Neural crest cell (in vitro differentiated cells): ENCODE measurements around the gene COL15A1. TPM values are rescaled to one million over a fixed set of nuclear protein-coding genes. Genes with fewer than 3 reads are reported as not detected.

Source experiments
- DNase-seq: peaks from one replicate; pipeline ENCODE4 v3.0.0; 2021; ENCODE audit warnings: low read depth, mixed read lengths, low spot score
- H3K27ac Mint-ChIP-seq: one replicate; pipeline ENCODE4 v1.8.0; 2021; ENCODE audit warnings: mild to moderate bottlenecking, mixed read lengths; ENCODE audit not compliant: unreplicated experiment
- H3K27me3 Mint-ChIP-seq: 2 replicates; pipeline ENCODE4 v1.8.0; 2021; ENCODE audit warnings: low read depth, mild to moderate bottlenecking, mixed read lengths
- H3K36me3 Mint-ChIP-seq: 2 replicates; pipeline ENCODE4 v1.8.0; 2021; ENCODE audit warnings: low read depth, mild to moderate bottlenecking, mixed read lengths
- H3K4me1 Mint-ChIP-seq: 2 replicates; pipeline ENCODE4 v1.8.0; 2021; ENCODE audit warnings: mixed read lengths
- H3K4me3 Mint-ChIP-seq: one replicate; pipeline ENCODE4 v1.8.0; 2021; ENCODE audit warnings: mild to moderate bottlenecking, mixed read lengths
- H3K9me3 Mint-ChIP-seq: 2 replicates; pipeline ENCODE4 v1.8.0; 2021; ENCODE audit warnings: mixed read lengths
- CTCF ChIP-seq: fragments of 200-600 bp; sonication (generic); conservative IDR thresholded peaks from 2 replicates; pipeline ENCODE4 v1.5.0; 2021; ENCODE audit warnings: antibody characterized with exemption, mild to moderate bottlenecking
- total RNA-seq: library from RNA; stranded (reverse); gene quantifications from 2 replicates; pipeline ENCODE4 v1.2.1, GENCODE V29; 2021

Gene COL15A1
- total RNA-seq, 1 donor from 2014 or later = 0.33 TPM

DNA sequence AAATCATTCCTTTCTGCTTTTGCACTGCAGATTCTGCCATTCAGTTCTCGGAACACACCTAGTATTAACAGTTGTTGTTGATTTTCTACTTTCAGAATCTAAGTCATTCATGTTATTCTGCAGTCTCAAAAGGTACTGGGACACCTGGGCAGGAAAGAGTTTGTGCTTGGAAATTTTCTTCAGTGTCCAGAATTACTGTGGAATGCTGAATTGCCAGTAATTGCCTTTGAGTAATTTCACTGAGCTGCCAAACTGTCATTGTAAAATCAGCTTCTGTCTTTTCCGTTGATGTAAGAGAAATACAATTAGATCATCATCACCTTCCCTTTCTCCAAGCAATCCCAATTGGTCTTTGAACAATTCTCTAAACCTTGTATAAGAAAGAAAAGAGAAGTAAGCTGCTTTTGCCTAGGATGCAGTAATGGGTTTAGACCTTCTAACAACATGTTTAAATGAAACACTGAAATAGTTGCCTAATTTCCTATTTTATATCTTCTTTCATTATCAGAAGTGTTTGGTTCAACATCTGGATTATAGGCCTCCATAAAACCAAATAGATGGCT, 85.5 kb downstream of the COL15A1 start:
- peaks cover 11% of the 10 kb centered on the region for H3K27me3 Mint-ChIP-seq
- DNase-seq = no peak
- H3K9me3 Mint-ChIP-seq = no peaks in the 10 kb centered on the region
- no peak overlapping the region for H3K27ac Mint-ChIP-seq
- no peak overlapping the region for H3K4me3 Mint-ChIP-seq
- no peaks in the 10 kb centered on the region for H3K4me1 Mint-ChIP-seq
- no peak for TF ChIP-seq CTCF
- H3K36me3 Mint-ChIP-seq = no peaks in the 10 kb centered on the region

GRCh38 chr9:99030092-99030511, 86.4 kb downstream of the COL15A1 start:
- TF ChIP-seq CTCF = no peak
- H3K4me3 Mint-ChIP-seq = no peak overlapping the region
- no peaks in the 10 kb centered on the region for H3K9me3 Mint-ChIP-seq
- no peak for DNase-seq
- peaks cover 13% of the 10 kb centered on the region for H3K27me3 Mint-ChIP-seq
- H3K27ac Mint-ChIP-seq = no peak overlapping the region
- no peaks in the 10 kb centered on the region for H3K36me3 Mint-ChIP-seq
- H3K4me1 Mint-ChIP-seq = no peaks in the 10 kb centered on the region

DNA sequence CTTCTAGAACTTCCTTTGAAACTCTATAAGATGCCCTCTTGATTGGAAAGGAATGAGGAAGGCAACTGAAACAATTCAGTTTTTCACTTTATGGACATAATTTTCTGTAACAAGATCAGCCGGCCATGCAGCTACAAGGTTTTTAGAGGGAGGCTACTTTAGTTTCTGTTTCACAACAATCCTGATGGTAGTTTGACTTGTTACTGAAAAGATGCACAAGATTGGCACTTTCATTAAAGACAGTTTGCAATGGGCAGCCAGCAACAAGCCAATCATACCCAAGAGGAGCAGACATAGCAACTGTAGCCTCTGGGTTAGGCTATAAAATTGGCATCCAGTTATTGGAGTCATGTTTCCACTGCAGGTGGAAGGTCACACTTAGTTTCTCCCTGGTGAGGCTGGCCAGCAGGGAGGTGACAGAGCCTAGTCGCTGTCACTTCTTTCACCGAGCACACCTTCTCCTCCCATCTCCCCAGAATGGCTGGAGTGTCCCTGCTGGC, 87.0 kb downstream of the COL15A1 start:
- no peak overlapping the region for H3K27ac Mint-ChIP-seq
- peaks cover 17% of the 10 kb centered on the region for H3K27me3 Mint-ChIP-seq
- DNase-seq = no peak
- H3K4me3 Mint-ChIP-seq = no peak overlapping the region
- no peaks in the 10 kb centered on the region for H3K4me1 Mint-ChIP-seq
- no peak for TF ChIP-seq CTCF
- H3K9me3 Mint-ChIP-seq = no peaks in the 10 kb centered on the region
- H3K36me3 Mint-ChIP-seq = no peaks in the 10 kb centered on the region

DNA sequence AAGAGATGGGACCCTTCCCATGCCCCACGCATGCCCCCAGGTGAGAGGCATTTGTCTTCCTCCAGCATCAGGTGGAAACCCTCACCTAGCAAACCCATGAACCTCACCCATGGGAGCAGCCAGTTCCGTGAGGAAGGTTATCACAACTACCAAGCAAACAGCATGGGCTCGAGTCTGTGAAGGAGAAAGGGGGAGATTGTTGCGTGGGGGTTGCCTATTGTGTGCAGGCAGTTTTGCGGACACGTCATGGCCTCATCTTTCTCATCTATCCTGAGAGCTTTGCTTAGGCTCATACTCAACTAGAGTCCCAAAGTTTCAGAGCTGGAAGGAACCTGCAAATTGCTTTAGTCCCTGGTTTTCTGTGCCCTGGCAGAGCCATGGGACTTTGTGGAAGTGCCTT, 87.6 kb downstream of the COL15A1 start:
- DNase-seq = no peak
- TF ChIP-seq CTCF = no peak
- no peaks in the 10 kb centered on the region for H3K4me1 Mint-ChIP-seq
- H3K4me3 Mint-ChIP-seq = no peak overlapping the region
- H3K36me3 Mint-ChIP-seq = no peaks in the 10 kb centered on the region
- H3K27me3 Mint-ChIP-seq = peaks cover 19% of the 10 kb centered on the region
- no peak overlapping the region for H3K27ac Mint-ChIP-seq
- H3K9me3 Mint-ChIP-seq = no peaks in the 10 kb centered on the region

- DNase-seq = no peak
- H3K27ac Mint-ChIP-seq = no peak overlapping the region
- TF ChIP-seq CTCF = no peak
- no peaks in the 10 kb centered on the region for H3K9me3 Mint-ChIP-seq
- no peaks in the 10 kb centered on the region for H3K36me3 Mint-ChIP-seq
- H3K27me3 Mint-ChIP-seq = peaks cover 19% of the 10 kb centered on the region
- H3K4me1 Mint-ChIP-seq = no peaks in the 10 kb centered on the region
- H3K4me3 Mint-ChIP-seq = no peak overlapping the region
These were observed 88.3 kb downstream of the COL15A1 start for GRCh38 chr9:99031994-99032393.
